Stimulated activated memory B cell treated with anti-CD40 and anti-IgM and Interleukin-4, amounts not matched to agents 10 μg/mL and 1 μg/mL and 100 μg/mL, for 72 hours (primary cell): Measurements from ENCODE around the gene INSR.
"Not testable (repeated sequence)": the region's sequence is repeated elsewhere in the genome, so short reads cannot be mapped to it uniquely, and the experiment has no call there.

Source experiments
- ATAC-seq: fragments of 150-1000 bp; cut with Tn5 transposase; 2 replicates; pipeline ENCODE4 v1.10.0; 2021
- H3K27ac Mint-ChIP-seq: one replicate; pipeline ENCODE4 v1.8.0; 2022; ENCODE audit warnings: mild to moderate bottlenecking, mixed read lengths
- H3K27me3 Mint-ChIP-seq: one replicate; pipeline ENCODE4 v1.8.0; 2022; ENCODE audit warnings: mixed read lengths
- H3K36me3 Mint-ChIP-seq: one replicate; pipeline ENCODE4 v1.8.0; 2022; ENCODE audit warnings: mixed read lengths
- H3K4me1 Mint-ChIP-seq: one replicate; pipeline ENCODE4 v1.8.0; 2022; ENCODE audit warnings: mixed read lengths
- H3K4me3 Mint-ChIP-seq: one replicate; pipeline ENCODE4 v1.8.0; 2022; ENCODE audit warnings: mild to moderate bottlenecking, moderate library complexity, mixed read lengths
- H3K9me3 Mint-ChIP-seq: one replicate; pipeline ENCODE4 v1.8.0; 2022; ENCODE audit warnings: mixed read lengths

The INSR gene

GRCh38 chr19:7209036-7209435, 85.2 kb downstream of the INSR start:
- not testable (repeated sequence) for ATAC-seq, H3K9me3 Mint-ChIP-seq, H3K36me3 Mint-ChIP-seq, H3K27ac Mint-ChIP-seq, H3K4me3 Mint-ChIP-seq, H3K27me3 Mint-ChIP-seq
- peaks cover 36% of the 10 kb centered on the region for H3K4me1 Mint-ChIP-seq

GRCh38 chr19:7203332-7203731, 90.9 kb downstream of the INSR start:
- Mint-ChIP-seq H3K4me3 (no peak overlapping the region), H3K36me3 (no peaks in the 10 kb centered on the region), H3K27ac (no peak overlapping the region), H3K27me3 (peaks cover 20% of the 10 kb centered on the region), H3K4me1 (peaks cover 25% of the 10 kb centered on the region), H3K9me3 (peaks cover 2% of the 10 kb centered on the region)
- no peak for ATAC-seq

- no peaks in the 10 kb centered on the region for H3K36me3 Mint-ChIP-seq
- no peak overlapping the region for H3K4me3 Mint-ChIP-seq
- peaks cover 2% of the 10 kb centered on the region for H3K9me3 Mint-ChIP-seq
- no peak for ATAC-seq
- peaks cover 20% of the 10 kb centered on the region for H3K4me1 Mint-ChIP-seq
- no peak overlapping the region for H3K27ac Mint-ChIP-seq
- peaks cover 20% of the 10 kb centered on the region for H3K27me3 Mint-ChIP-seq
Measured at GRCh38 chr19:7202888-7203287, 91.3 kb downstream of the INSR start.

GRCh38 chr19:7200736-7201135, 93.5 kb downstream of the INSR start:
- ATAC-seq: no peak
- Mint-ChIP-seq H3K27ac (no peak overlapping the region), H3K27me3 (peaks cover 20% of the 10 kb centered on the region), H3K4me1 (peaks cover 27% of the 10 kb centered on the region), H3K9me3 (no peaks in the 10 kb centered on the region), H3K4me3 (no peak overlapping the region), H3K36me3 (no peaks in the 10 kb centered on the region)

DNA sequence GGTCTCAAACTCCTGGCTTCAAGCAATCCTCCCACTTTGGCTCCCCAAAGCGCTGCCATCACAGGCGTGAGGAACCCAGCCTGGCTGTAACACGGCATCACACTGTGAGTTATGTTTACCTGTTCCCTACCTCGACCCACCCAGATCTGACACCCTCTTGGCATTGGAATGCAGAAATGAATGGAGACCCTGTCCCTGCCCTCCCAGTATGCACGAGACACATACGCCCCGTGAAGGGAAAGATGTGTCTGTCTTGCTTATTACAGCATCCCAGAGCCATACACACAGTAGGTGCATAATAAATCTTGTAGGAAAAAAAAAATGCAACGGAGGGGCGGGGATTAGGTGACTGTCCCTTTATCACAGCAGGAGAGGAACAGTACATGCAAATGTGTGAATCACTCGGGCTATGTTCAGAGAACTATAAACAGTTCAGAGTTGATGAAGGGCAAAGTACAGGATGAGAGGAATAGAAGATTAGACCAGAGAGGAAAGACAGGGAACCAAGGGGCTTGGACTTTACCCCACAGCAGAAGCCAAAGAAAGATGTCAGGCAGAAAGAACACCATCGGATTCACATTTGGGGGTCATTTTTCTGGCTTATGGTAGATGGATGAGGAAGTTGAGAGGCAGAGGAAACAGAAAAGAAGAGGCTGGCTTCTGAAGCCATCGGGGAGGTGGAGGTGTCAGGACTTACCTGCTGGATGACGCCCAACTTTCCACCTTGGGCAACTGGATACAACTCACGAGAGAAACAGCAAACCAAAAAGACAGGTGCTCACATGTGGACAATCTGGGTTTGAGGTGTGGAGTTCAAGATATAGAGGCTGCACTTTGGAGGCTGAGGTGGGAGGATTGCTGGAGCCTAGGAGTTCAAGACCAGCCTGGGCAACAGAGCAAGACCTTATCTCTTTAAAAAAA, 94.3 kb downstream of the INSR start:
- Mint-ChIP-seq H3K9me3 (no peaks in the 10 kb centered on the region), H3K36me3 (no peaks in the 10 kb centered on the region), H3K27ac (peak overlapping the region; percentile 5), H3K4me3 (peak overlapping the region; percentile 2), H3K4me1 (peaks cover 27% of the 10 kb centered on the region), H3K27me3 (peaks cover 20% of the 10 kb centered on the region)
- no peak for ATAC-seq

DNA sequence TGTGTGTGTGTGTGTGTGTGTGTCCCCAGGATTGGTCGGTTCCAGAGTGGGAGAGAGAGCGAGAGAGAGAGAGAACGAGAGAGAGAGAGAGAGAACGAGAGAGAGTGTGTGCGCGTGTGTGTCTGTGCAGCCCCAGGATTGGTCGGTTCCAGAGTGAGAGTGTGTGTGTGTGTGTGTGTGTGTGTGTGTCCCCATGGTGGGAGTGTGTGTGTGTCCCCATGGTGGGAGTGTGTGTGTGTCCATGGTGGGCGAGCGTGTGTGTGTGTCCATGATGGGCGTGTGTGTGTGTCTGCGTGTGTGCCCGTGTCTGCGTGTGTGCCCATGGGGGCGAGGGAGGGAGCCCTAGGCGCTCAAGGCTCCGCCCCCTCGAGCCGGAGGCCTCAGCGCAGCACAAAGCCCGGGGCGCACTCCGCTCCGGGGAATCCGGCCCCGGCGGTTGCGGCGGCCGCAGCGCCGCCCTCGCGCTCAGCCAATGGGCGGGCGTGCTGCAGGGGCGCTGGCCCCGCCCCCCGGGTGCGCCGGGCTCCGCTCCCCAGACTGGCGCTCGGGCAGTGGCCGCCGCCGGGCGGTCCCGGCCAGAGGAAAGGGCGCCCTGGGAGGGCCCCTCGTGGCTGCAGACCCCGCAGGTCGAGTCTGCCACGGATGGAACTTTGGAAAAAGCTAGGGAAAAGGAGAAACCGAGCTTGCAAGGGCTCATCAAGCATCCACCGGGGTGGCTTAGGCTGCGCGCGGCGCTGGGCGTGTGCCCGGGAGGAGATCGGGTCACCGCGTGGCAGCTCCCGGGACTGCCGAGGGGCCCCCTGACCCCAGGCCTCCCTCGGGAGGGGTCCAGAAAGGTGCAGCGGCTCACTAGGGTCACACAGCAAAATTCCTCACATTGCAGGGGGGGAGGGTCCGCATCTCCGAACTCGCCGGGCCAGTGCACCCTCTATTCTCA, 96.2 kb downstream of the INSR start:
- Mint-ChIP-seq H3K9me3 (no peaks in the 10 kb centered on the region), H3K36me3 (no peaks in the 10 kb centered on the region), H3K27me3 (peaks cover 15% of the 10 kb centered on the region), H3K27ac (peak overlapping the region; percentile 93), H3K4me1 (peaks cover 27% of the 10 kb centered on the region), H3K4me3 (peak overlapping the region; percentile 85)
- ATAC-seq: peak; percentile 96

GRCh38 chr19:7197119-7197759, 97.0 kb downstream of the INSR start:
- no peaks in the 10 kb centered on the region for H3K36me3 Mint-ChIP-seq
- ATAC-seq: peak; percentile 86
- peaks cover 7% of the 10 kb centered on the region for H3K27me3 Mint-ChIP-seq
- no peaks in the 10 kb centered on the region for H3K9me3 Mint-ChIP-seq
- H3K27ac Mint-ChIP-seq: peak overlapping the region; percentile 93
- H3K4me1 Mint-ChIP-seq: peaks cover 35% of the 10 kb centered on the region
- peak overlapping the region; percentile 85 for H3K4me3 Mint-ChIP-seq

DNA sequence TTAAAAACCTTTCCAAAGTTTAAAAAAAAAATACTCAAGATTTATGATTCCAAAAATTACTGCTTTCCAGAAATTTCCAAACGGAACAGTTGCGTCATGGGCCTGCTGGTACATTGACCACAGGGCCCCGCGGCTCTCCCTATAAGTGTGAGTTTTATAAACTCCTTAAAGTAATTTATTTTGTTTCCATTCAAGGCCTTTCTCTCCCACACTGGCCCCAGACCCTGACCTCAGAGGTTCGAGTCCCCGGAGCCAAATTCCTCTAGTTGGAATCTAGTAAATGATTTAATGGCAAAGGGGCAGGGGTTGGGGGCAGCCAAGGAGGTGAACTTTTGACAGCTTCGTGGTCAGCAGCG, 97.5 kb downstream of the INSR start:
- no peak for ATAC-seq
- Mint-ChIP-seq H3K36me3 (no peaks in the 10 kb centered on the region), H3K9me3 (no peaks in the 10 kb centered on the region), H3K27me3 (peaks cover 6% of the 10 kb centered on the region), H3K4me1 (peaks cover 40% of the 10 kb centered on the region), H3K27ac (peak overlapping the region; percentile 93), H3K4me3 (peak overlapping the region; percentile 85)

- Mint-ChIP-seq H3K4me1 (peaks cover 46% of the 10 kb centered on the region), H3K27me3 (peaks cover 9% of the 10 kb centered on the region), H3K9me3 (no peaks in the 10 kb centered on the region), H3K4me3 (no peak overlapping the region), H3K36me3 (no peaks in the 10 kb centered on the region), H3K27ac (no peak overlapping the region)
- ATAC-seq: no peak
Measured at GRCh38 chr19:7195046-7195445, 99.2 kb downstream of the INSR start.

DNA sequence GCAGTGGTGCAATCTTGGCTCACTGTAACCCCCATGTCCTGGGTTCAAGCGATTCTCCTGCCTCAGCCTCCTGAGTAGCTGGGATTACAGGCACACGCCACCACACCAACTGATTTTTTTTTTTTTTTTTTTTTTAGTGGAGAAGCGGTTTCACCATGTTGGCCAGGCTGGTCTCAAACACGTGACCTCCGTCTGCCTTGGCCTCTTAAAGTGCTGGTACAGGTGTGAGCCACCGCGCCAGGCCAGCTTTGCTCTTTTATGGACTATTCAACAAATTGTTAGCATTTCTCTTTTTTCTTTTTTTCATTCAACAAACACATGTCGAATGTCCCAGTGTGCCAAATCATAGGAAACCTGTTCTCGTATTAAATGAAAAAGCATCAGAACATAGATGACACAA, 99.6 kb downstream of the INSR start:
- Mint-ChIP-seq H3K9me3 (no peaks in the 10 kb centered on the region), H3K4me3 (no peak overlapping the region), H3K4me1 (peaks cover 41% of the 10 kb centered on the region), H3K27me3 (peaks cover 9% of the 10 kb centered on the region), H3K36me3 (no peaks in the 10 kb centered on the region), H3K27ac (no peak overlapping the region)
- ATAC-seq: no peak

DNA sequence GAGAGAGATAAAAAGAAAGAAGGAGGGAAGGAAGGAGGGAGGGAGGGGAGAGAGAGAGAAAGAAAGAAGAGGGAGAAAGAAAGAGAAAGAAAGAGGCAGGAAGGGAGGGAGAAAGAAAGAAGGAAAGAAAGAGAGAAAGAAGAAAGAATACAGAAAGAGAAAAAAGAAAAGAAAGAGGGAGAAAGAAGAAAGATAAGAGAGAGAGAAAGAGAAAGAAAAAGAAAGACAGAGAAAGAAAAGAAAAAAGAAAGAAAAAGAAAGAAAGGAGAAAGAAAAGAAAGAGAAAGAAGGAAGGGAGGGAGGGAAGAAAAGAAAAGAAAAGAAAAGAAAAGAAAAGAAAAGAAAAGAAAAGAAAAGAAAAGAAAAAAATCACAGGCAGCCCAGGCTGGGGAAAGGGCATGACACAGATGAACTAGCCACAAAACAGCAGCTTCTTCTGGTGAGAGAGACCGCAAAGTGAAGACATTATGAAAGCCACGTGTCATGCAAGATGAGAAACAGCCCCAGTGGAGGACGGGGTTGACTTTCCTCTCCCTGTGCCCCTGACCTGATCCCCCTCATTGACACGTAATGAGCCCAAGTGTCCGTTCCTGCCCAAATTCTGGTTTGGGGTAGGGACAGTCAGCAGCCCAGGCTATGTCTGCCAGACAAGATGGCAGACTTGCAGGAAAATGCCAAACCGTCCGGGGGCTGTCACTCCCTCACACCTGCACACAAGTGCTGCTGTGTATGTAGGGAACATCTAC, 102.1 kb downstream of the INSR start:
- Mint-ChIP-seq H3K27ac (peak overlapping the region; percentile 73), H3K27me3 (peaks cover 9% of the 10 kb centered on the region), H3K4me1 (peaks cover 26% of the 10 kb centered on the region), H3K4me3 (peak overlapping the region; percentile 62), H3K9me3 (no peaks in the 10 kb centered on the region), H3K36me3 (no peaks in the 10 kb centered on the region)
- ATAC-seq: peak; percentile 68

DNA sequence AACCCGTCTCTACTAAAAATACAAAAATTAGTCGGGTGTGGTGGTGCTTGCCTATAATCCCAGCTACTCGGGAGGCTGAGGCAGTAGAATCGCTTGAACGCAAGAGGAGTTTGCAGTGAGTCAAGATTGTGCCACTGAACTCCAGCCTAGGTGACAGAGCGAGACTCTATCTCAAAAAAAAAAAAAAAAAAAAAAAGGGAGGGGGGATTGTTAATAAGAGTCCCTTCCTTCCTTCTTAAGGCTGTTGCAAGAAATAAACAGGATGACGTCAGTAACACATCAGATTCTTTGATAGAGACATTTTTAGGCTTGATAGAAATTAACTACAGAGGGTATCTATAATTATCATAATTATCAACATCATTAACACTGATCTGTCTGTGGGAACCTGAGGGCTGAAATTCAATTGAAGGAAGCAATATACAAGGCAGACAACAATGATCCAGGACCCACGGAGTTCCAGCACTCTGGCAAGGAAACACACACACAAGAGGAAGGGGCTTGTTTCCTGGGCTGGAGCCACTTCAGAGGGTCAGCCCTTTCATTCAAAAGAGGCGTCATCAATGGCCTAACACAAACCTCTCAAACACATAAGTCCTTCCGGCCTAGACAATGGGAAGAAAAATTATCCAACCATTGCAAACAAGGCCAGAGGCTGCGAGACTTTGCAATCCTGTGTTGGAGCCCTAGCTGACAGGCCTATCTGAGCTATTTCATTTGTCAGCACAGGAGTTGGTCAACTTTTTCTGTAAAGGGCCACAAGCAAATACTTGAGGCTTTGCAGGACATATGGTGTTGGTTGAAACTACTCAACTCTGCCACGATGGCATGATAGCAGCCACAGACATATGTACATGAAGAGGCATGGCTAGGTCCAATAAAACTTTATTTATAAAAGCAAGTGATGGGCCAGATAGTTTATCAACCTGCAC, 105.2 kb downstream of the INSR start:
- ATAC-seq: no peak
- H3K9me3 Mint-ChIP-seq: no peaks in the 10 kb centered on the region
- H3K36me3 Mint-ChIP-seq: no peaks in the 10 kb centered on the region
- H3K4me1 Mint-ChIP-seq: peaks cover 37% of the 10 kb centered on the region
- peaks cover 27% of the 10 kb centered on the region for H3K27me3 Mint-ChIP-seq
- no peak overlapping the region for H3K27ac Mint-ChIP-seq
- H3K4me3 Mint-ChIP-seq: no peak overlapping the region

DNA sequence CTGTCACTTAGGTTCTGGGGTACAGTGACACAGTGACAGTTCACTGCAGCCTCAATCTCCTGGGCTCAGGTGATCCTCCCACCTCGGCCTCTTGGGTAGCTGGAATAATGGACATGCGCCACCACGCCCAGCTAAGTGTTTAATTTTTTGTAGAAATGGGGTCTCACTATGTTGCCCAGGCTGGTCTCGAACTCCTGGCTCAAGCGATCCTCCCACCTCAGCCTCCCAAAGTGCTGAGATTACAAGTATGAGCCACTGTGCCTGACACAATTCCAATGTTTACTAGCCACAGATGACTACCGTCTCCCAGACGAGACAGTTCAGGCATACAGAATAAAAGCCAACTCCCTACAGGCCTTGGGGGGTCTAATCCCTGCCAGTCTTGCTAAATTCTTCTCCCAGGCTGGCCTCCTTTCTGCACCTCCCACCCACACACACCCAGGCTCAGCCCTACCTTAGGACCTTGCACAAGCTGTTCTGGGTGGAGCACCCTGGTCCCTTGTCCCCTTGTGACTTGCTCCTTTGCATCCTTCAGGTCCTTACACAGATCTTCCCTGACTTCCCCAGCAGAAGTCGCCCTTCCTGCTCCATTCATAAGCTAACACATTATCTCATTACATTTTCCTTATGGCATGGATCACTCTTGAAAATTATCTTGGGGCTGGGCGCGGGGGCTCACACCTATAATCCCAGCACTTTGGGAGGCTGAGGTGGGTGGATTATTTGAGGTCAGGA, 106.4 kb downstream of the INSR start:
- H3K27ac Mint-ChIP-seq: no peak overlapping the region
- no peak for ATAC-seq
- H3K4me3 Mint-ChIP-seq: no peak overlapping the region
- no peaks in the 10 kb centered on the region for H3K9me3 Mint-ChIP-seq
- H3K27me3 Mint-ChIP-seq: peaks cover 28% of the 10 kb centered on the region
- H3K36me3 Mint-ChIP-seq: no peaks in the 10 kb centered on the region
- H3K4me1 Mint-ChIP-seq: peaks cover 44% of the 10 kb centered on the region
